Naive thymus-derived CD8-positive, alpha-beta T cell (primary cell): ENCODE measurements around the gene KRTAP27-1. TPM values are rescaled to one million over a fixed set of nuclear protein-coding genes. Genes with fewer than 3 reads are reported as not detected.

ENCODE experiments used
- ATAC-seq, 2 donors: fragments of 150-1000 bp; cut with Tn5 transposase in 1 of 2; sonication (Bioruptor Pico), chemical (Tn5 transposase) in 1 of 2; 1 replicate in 1 of 2; 2 replicates in 1 of 2; pipeline ENCODE4 v1.10.0; 2021; ENCODE audit warnings: mild to moderate bottlenecking in 2 of 2, moderate library complexity in 2 of 2
- POLR2A ChIA-PET: fragments of 350-600 bp; sonication (Branson Sonifier 250); formaldehyde crosslinking; loops from one replicate; lab custom pipeline; 2021; ENCODE audit warnings: antibody characterized with exemption; lab: Charles Lee
- DNase-seq, 10 donors: peaks; one replicate each; pipeline versions ENCODE4 v3.0.0 to v3.0.0-alpha.2; 2020 to 2022
- H3K27ac Mint-ChIP-seq, 10 donors: one replicate each; pipeline ENCODE4 v1.8.0; 2020 to 2022; ENCODE audit warnings: mild to moderate bottlenecking in 10 of 10, mixed read lengths in 10 of 10, moderate library complexity in 4 of 10, inconsistent platforms in 1 of 10
- H3K27me3 Mint-ChIP-seq, 5 donors: one replicate each; pipeline ENCODE4 v1.8.0; 2021 to 2022; ENCODE audit warnings: mixed read lengths in 5 of 5
- H3K36me3 Mint-ChIP-seq, 3 donors: one replicate each; pipeline ENCODE4 v1.8.0; 2020 to 2022; ENCODE audit warnings: mixed read lengths in 3 of 3, mild to moderate bottlenecking in 2 of 3, inconsistent platforms in 1 of 3
- H3K4me1 Mint-ChIP-seq, 4 donors: one replicate each; pipeline ENCODE4 v1.8.0; 2021 to 2022; ENCODE audit warnings: mixed read lengths in 4 of 4
- H3K4me3 Mint-ChIP-seq, 10 donors: one replicate each; pipeline ENCODE4 v1.8.0; 2020 to 2022; ENCODE audit warnings: mild to moderate bottlenecking in 10 of 10, mixed read lengths in 10 of 10, moderate library complexity in 6 of 10, inconsistent platforms in 1 of 10
- H3K9me3 Mint-ChIP-seq, 9 donors: one replicate each; pipeline ENCODE4 v1.8.0; 2020 to 2022; ENCODE audit warnings: mixed read lengths in 9 of 9, mild to moderate bottlenecking in 3 of 9, inconsistent platforms in 1 of 9, moderate library complexity in 1 of 9
- microRNA-seq: library from miRNA; unstranded; fragments of <30 nt; microRNA quantifications from one replicate; pipeline ENCODE4 v1.2.0, GENCODE V29; 2022; ENCODE audit warnings: borderline microRNAs expressed
- polyA plus RNA-seq, 3 donors: library from polyadenylated mRNA; unstranded; fragments of 300-500 nt; fragmentation: Illumina TruSeq; gene quantifications; one replicate each; pipeline ENCODE4 v1.2.3, GENCODE V29; 2021
- total RNA-seq, 8 experiments: library from RNA in 2 of 8; stranded (reverse) in 2 of 8; gene quantifications; one replicate each; pipeline ENCODE4 v1.2.3 and lab custom pipeline; 2021 to 2026

The KRTAP27-1 gene
- total and polyA plus RNA-seq, 5 experiments from 2014 or later = not detected

DNA sequence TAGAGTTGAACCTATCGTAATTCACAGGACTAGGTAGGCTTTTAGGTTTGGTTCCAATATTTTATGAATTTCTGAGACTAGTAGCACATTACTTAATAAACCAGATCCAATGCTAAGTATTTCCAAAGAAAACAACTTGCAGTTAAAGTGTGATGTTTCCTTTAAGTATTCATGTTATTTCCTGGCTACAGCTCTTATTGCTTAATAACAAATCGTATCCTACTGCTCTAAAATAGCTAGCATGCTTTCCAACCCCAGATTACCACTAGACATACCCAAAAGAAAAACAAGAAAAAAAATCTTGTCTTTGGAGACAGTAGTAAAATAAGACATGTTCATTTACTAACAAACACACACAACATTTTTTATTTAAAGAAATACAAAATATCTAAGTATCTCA lies 898 bp downstream of the KRTAP27-1 start:
- Mint-ChIP-seq H3K4me1 (no peaks in the 10 kb centered on the region), H3K4me3 (no peak overlapping the region), H3K9me3 (no peaks in the 10 kb centered on the region), H3K36me3 (no peaks in the 10 kb centered on the region), H3K27me3 (peaks cover 0 to 2% (median 0%) of the 10 kb centered on the region in 5 donors), H3K27ac (no peak overlapping the region)
- no peak for DNase-seq
- ATAC-seq = no peak
- POLR2A ChIA-PET = no interaction called here

- POLR2A ChIA-PET = no interaction called here
- Mint-ChIP-seq H3K4me3 (no peak overlapping the region), H3K36me3 (no peaks in the 10 kb centered on the region), H3K4me1 (no peaks in the 10 kb centered on the region), H3K27ac (no peak overlapping the region), H3K27me3 (peaks cover 0 to 7% (median 0%) of the 10 kb centered on the region in 5 donors), H3K9me3 (no peaks in the 10 kb centered on the region)
- no peak for DNase-seq
- ATAC-seq = no peak
These were observed 3.8 kb downstream of the KRTAP27-1 start for GRCh38 chr21:30333736-30334135.

- DNase-seq = no peak
- ATAC-seq = no peak
- H3K36me3 Mint-ChIP-seq = no peaks in the 10 kb centered on the region
- POLR2A ChIA-PET = no interaction called here
- no peaks in the 10 kb centered on the region for H3K4me1 Mint-ChIP-seq
- H3K9me3 Mint-ChIP-seq = peaks cover 0 to 8% (median 0%) of the 10 kb centered on the region in 9 donors
- peaks cover 0 to 8% (median 0%) of the 10 kb centered on the region in 5 donors for H3K27me3 Mint-ChIP-seq
- no peak overlapping the region for H3K27ac Mint-ChIP-seq
- no peak overlapping the region for H3K4me3 Mint-ChIP-seq
These were observed 4.8 kb downstream of the KRTAP27-1 start for GRCh38 chr21:30332681-30333080.

DNA sequence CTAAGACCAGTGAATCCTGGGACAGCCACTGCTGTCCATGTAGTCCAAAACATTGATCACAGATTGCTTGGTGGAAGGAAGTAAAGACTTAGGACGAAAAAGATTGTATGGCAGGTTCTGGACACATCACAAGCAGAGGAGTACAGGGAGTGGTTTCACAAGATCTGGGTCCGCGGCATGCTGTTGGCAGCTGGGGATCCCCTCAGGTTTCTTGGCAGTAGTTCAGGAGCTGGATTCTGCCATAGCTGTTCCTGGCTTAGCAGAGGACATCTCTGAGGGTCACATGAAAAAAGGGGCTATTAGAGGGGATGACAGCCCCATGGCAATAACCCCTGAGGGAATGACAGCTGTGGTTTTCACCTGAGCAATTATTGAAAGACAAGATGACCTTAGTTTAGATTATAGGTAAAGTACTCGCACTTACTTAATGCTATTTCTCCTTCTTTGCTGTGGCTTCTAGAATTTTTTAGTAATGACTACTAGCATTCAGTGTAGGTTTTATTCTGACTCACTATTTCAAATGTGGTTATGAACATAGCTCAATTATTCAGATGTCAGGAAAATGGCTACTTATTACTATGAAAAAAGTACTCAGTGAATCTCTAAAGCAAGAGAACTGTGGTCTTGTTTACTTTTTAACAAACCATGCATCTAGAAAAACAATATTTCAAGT lies 8.2 kb downstream of the KRTAP27-1 start:
- no peak for ATAC-seq
- POLR2A ChIA-PET = no interaction called here
- peaks cover 0 to 19% (median 3%) of the 10 kb centered on the region in 5 donors for H3K27me3 Mint-ChIP-seq
- no peaks in the 10 kb centered on the region for H3K4me1 Mint-ChIP-seq
- H3K9me3 Mint-ChIP-seq = peaks cover 0 to 31% (median 12%) of the 10 kb centered on the region in 9 donors
- H3K36me3 Mint-ChIP-seq = peaks cover 0 to 19% (median 0%) of the 10 kb centered on the region in 3 donors
- no peak for DNase-seq
- no peak overlapping the region for H3K4me3 Mint-ChIP-seq
- no peak overlapping the region for H3K27ac Mint-ChIP-seq

- H3K4me3 Mint-ChIP-seq = no peak overlapping the region
- H3K27ac Mint-ChIP-seq = no peak overlapping the region
- peaks cover 0 to 22% (median 3%) of the 10 kb centered on the region in 5 donors for H3K27me3 Mint-ChIP-seq
- peaks cover 0 to 31% (median 15%) of the 10 kb centered on the region in 9 donors for H3K9me3 Mint-ChIP-seq
- ATAC-seq = no peak
- DNase-seq = no peak
- POLR2A ChIA-PET = no interaction called here
- H3K4me1 Mint-ChIP-seq = no peaks in the 10 kb centered on the region
- H3K36me3 Mint-ChIP-seq = peaks cover 0 to 19% (median 0%) of the 10 kb centered on the region in 3 donors
These were observed 11.1 kb downstream of the KRTAP27-1 start for GRCh38 chr21:30326390-30326789.

DNA sequence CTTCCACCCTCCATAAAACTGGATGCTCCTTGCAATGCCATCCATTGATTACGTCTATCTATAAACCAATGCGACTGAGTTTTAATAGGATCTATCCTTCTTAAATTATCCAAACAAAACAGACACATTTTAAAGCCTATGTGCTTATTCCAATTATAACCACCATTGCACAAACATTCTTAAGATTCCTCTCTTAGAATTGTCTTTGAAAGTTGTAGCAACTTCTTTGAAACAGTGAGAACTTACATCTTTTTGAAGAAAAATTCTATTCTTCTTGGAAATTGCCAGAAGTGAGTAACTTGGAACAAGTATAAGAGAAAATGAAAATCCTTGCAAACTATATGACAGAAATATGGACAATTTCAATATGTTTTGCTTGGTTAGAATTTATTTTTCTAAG lies 17.3 kb downstream of the KRTAP27-1 start, which contains the start of gene KRTAP26-1:
KRTAP26-1 (minus strand) TSS at position 101 of the 400 bp plus-strand sequence. CDS start 280 bp downstream, outside the sequence.
- Mint-ChIP-seq H3K36me3 (peaks cover 0 to under 1% (median 0%) of the 10 kb centered on the region in 3 donors), H3K4me1 (no peaks in the 10 kb centered on the region), H3K27me3 (peaks cover 0 to 12% (median 2%) of the 10 kb centered on the region in 5 donors), H3K9me3 (peaks cover 0 to 13% (median 0%) of the 10 kb centered on the region in 9 donors), H3K27ac (no peak within 1 kb of the TSS), H3K4me3 (no peak within 1 kb of the TSS)
- ATAC-seq (no peak), DNase-seq (no peak)
- POLR2A ChIA-PET = no interaction called here

GRCh38 chr21:30315701-30316100 lies 21.8 kb downstream of the KRTAP27-1 start:
- H3K4me3 Mint-ChIP-seq = no peak overlapping the region
- no peaks in the 10 kb centered on the region for H3K4me1 Mint-ChIP-seq
- H3K27ac Mint-ChIP-seq = no peak overlapping the region
- POLR2A ChIA-PET = no interaction called here
- no peaks in the 10 kb centered on the region for H3K36me3 Mint-ChIP-seq
- DNase-seq (no peak), ATAC-seq (no peak)
- H3K9me3 Mint-ChIP-seq = peaks cover 0 to 13% (median 0%) of the 10 kb centered on the region in 9 donors
- peaks cover 0 to 20% (median 2%) of the 10 kb centered on the region in 5 donors for H3K27me3 Mint-ChIP-seq

- Mint-ChIP-seq H3K4me1 (no peaks in the 10 kb centered on the region), H3K27me3 (peaks cover 0 to 1% (median 0%) of the 10 kb centered on the region in 5 donors), H3K9me3 (peaks cover 0 to 6% (median 0%) of the 10 kb centered on the region in 9 donors), H3K27ac (peak overlapping the region in 1 of 10 donors; percentile 20), H3K36me3 (no peaks in the 10 kb centered on the region), H3K4me3 (no peak overlapping the region)
- DNase-seq (no peak), ATAC-seq (no peak)
- POLR2A ChIA-PET = no interaction called here
These were observed 30.6 kb downstream of the KRTAP27-1 start for GRCh38 chr21:30306884-30307283.

DNA sequence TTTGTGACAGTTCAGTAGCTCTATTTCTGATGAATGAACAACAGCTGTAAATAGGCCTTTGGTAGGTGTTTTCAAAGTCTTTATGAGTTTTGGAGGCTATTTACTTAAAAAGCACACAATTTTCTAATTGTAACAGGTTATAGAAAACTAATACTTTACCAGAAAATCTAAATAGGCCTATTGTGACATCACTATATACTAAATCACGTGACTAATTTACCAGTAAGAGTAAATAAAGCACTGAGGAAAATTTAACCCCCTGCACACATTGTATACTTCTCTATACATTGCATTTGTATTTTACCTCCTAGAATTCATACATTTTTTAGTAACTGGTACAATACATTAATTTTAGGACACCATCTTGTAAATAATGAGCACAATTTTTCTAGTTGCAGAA lies 32.4 kb downstream of the KRTAP27-1 start:
- Mint-ChIP-seq H3K36me3 (no peaks in the 10 kb centered on the region), H3K4me1 (no peaks in the 10 kb centered on the region), H3K9me3 (peaks cover 0 to 17% (median 7%) of the 10 kb centered on the region in 9 donors), H3K27me3 (peaks cover 0 to 1% (median 0%) of the 10 kb centered on the region in 5 donors), H3K4me3 (no peak overlapping the region), H3K27ac (no peak overlapping the region)
- POLR2A ChIA-PET = no interaction called here
- ATAC-seq (no peak), DNase-seq (no peak)

- H3K36me3 Mint-ChIP-seq = no peaks in the 10 kb centered on the region
- no peak for DNase-seq
- H3K4me3 Mint-ChIP-seq = no peak within 1 kb of the TSS
- no peak for ATAC-seq
- H3K27ac Mint-ChIP-seq = no peak within 1 kb of the TSS
- no peaks in the 10 kb centered on the region for H3K4me1 Mint-ChIP-seq
- POLR2A ChIA-PET = no interaction called here
- H3K27me3 Mint-ChIP-seq = peaks cover 0 to 14% (median 3%) of the 10 kb centered on the region in 5 donors
- H3K9me3 Mint-ChIP-seq = peaks cover 0 to 5% (median 0%) of the 10 kb centered on the region in 9 donors
These were observed 48.3 kb downstream of the KRTAP27-1 start, which contains the start of gene KRTAP25-1 for GRCh38 chr21:30289215-30289614. Gene KRTAP25-1 (minus strand): TSS chr21:30289514. CDS start chr21:30289490, 24 bp downstream.

Small RNA genes within 50 kb of the gene (microRNA-seq; reads per million reads assigned to microRNA genes)
- not detected for gene MIR4327

Other genes starting within 250 kb of the KRTAP27-1 start
- gene CLDN17, start 170.9 kb downstream of the KRTAP27-1 start, total RNA-seq = not detected
- not detected for gene CLDN17, start 170.9 kb downstream of the KRTAP27-1 start, polyA plus RNA-seq
- gene CLDN8, start 121.6 kb downstream of the KRTAP27-1 start, total RNA-seq = not detected
- gene CLDN8, start 121.6 kb downstream of the KRTAP27-1 start, polyA plus RNA-seq = not detected
- not detected for gene KRTAP24-1, start 54.7 kb downstream of the KRTAP27-1 start, total RNA-seq
- gene KRTAP24-1, start 54.7 kb downstream of the KRTAP27-1 start, polyA plus RNA-seq = not detected
- not detected for gene KRTAP25-1, start 48.2 kb downstream of the KRTAP27-1 start, total RNA-seq
- gene KRTAP25-1, start 48.2 kb downstream of the KRTAP27-1 start, polyA plus RNA-seq = not detected
- gene KRTAP26-1, start 17.4 kb downstream of the KRTAP27-1 start, total RNA-seq = not detected
- not detected for gene KRTAP26-1, start 17.4 kb downstream of the KRTAP27-1 start, polyA plus RNA-seq
- not detected for gene KRTAP23-1, start 10.9 kb upstream of the KRTAP27-1 start, total RNA-seq
- not detected for gene KRTAP23-1, start 10.9 kb upstream of the KRTAP27-1 start, polyA plus RNA-seq
- not detected for gene KRTAP13-2, start 34.6 kb upstream of the KRTAP27-1 start, total RNA-seq
- not detected for gene KRTAP13-2, start 34.6 kb upstream of the KRTAP27-1 start, polyA plus RNA-seq
- not detected for gene KRTAP13-1, start 58.3 kb upstream of the KRTAP27-1 start, total RNA-seq
- not detected for gene KRTAP13-1, start 58.3 kb upstream of the KRTAP27-1 start, polyA plus RNA-seq
- gene KRTAP13-3, start 88.2 kb upstream of the KRTAP27-1 start, total RNA-seq = not detected
- not detected for gene KRTAP13-3, start 88.2 kb upstream of the KRTAP27-1 start, polyA plus RNA-seq
- not detected for gene KRTAP13-4, start 92.5 kb upstream of the KRTAP27-1 start, total RNA-seq
- gene KRTAP13-4, start 92.5 kb upstream of the KRTAP27-1 start, polyA plus RNA-seq = not detected
- not detected for gene KRTAP15-1, start 102.6 kb upstream of the KRTAP27-1 start, total RNA-seq
- not detected for gene KRTAP15-1, start 102.6 kb upstream of the KRTAP27-1 start, polyA plus RNA-seq
- not detected for gene KRTAP19-1, start 142.7 kb upstream of the KRTAP27-1 start, total RNA-seq
- gene KRTAP19-1, start 142.7 kb upstream of the KRTAP27-1 start, polyA plus RNA-seq = not detected
- gene KRTAP19-2, start 149.7 kb upstream of the KRTAP27-1 start, total RNA-seq = not detected
- gene KRTAP19-2, start 149.7 kb upstream of the KRTAP27-1 start, polyA plus RNA-seq = not detected
- gene KRTAP19-3, start 154.3 kb upstream of the KRTAP27-1 start, total RNA-seq = not detected
- not detected for gene KRTAP19-3, start 154.3 kb upstream of the KRTAP27-1 start, polyA plus RNA-seq
- gene KRTAP19-4, start 159.5 kb upstream of the KRTAP27-1 start, total RNA-seq = not detected
- gene KRTAP19-4, start 159.5 kb upstream of the KRTAP27-1 start, polyA plus RNA-seq = not detected
- not detected for gene KRTAP19-5, start 164.4 kb upstream of the KRTAP27-1 start, total RNA-seq
- not detected for gene KRTAP19-5, start 164.4 kb upstream of the KRTAP27-1 start, polyA plus RNA-seq
- not detected for gene KRTAP19-6, start 204.2 kb upstream of the KRTAP27-1 start, total RNA-seq
- gene KRTAP19-6, start 204.2 kb upstream of the KRTAP27-1 start, polyA plus RNA-seq = not detected
- gene KRTAP19-7, start 223.6 kb upstream of the KRTAP27-1 start, total RNA-seq = not detected
- not detected for gene KRTAP19-7, start 223.6 kb upstream of the KRTAP27-1 start, polyA plus RNA-seq